M059J (cell line): ENCODE measurements around the gene ERN1. TPM values are rescaled to one million over a fixed set of nuclear protein-coding genes. Genes with fewer than 3 reads are reported as not detected.

Source experiments
- DNase-seq: peaks from one replicate; pipeline ENCODE4 v3.0.0-alpha.2; 2012; ENCODE audit warnings: low read depth
- total RNA-seq: library from RNA; depleted of rRNA; stranded (reverse); fragments of >200 nt; shearing (Covaris generic); gene quantifications from 2 replicates; pipeline ENCODE4 v1.2.3, GENCODE V29; 2014

ERN1 gene
- total RNA-seq, 1 experiment from 2014 or later = 1.5 TPM

GRCh38 chr17:64110379-64111152, 19.4 kb downstream of the ERN1 start:
- no peak for DNase-seq

GRCh38 chr17:64109400-64109799, 20.5 kb downstream of the ERN1 start:
- DNase-seq = no peak

DNA sequence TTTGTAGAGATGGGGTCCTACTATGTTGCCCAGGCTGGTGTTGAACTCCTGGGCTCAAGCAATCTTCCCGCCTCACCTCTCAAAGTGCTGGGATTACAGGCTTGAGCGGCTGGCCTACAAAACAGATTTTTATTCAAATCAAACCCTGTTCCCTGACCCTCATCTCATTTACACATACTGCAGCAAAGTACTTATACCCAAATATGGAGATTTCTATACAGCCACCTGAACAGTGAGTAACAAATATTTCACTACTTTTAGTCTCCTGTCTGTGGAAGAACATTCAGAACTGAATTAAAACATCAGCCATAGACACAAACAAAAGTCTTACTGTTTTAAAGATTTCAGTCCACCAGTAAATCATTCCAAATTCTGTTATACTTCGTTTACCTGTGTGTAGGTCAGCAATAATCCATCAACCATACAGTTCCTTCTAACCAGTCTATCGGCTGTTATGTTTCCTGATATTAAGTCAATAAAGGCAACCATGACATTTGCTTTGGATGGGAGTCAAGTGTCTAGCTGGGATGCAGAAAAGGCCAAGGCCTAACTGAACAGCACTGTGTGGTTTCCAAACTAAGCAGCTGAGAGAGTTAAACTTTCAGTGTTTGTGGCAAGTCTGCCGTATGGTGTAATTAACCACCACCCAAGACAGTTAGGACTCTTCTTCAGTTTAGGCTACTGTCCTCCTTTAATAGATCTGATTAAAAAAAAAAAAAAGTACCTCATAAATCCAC, 22.3 kb downstream of the ERN1 start:
- no peak for DNase-seq

DNA sequence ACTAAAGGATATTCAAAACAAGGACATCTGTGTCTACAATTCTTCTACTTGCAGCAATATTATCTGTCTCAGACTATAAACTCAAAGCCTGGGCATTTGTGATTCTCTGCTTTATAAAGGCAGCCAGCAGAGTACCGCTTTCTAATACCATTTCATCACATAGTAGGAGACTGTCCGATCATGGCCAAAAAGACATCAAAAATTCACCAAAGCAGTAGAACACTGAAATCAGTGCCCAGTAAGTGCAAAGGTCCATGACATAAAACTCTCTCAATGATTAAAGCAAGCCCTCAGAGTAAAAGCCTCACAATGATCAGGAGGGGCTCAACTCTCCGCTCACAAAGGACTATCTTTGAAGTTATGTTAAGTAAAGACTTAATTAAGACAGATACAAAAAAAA, 23.0 kb downstream of the ERN1 start:
- DNase-seq = no peak

- DNase-seq = peak; percentile 81
Observed at GRCh38 chr17:64103391-64104364, 26.3 kb downstream of the ERN1 start.

- no peak for DNase-seq
Observed at GRCh38 chr17:64102627-64103390, 27.1 kb downstream of the ERN1 start.

DNA sequence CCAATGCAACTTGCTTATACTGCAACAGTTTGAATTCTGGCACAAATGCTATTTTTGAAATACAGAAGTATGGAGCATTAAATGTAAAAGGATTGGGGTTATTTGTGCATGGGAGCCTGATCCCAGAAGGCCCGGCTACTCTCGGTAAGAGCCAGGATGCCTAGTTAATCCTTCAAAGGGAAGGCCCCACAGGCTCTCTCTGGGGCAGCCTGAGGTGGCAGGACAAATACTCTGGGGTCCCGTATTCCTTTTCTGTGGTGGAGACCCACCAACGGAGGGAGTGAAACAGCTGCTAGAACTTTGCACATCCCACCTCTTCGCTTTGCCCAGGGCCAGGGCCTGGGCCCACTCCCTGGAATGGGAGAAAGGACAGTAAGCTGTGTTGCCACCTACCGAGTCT, 30.4 kb downstream of the ERN1 start:
- DNase-seq = no peak

DNA sequence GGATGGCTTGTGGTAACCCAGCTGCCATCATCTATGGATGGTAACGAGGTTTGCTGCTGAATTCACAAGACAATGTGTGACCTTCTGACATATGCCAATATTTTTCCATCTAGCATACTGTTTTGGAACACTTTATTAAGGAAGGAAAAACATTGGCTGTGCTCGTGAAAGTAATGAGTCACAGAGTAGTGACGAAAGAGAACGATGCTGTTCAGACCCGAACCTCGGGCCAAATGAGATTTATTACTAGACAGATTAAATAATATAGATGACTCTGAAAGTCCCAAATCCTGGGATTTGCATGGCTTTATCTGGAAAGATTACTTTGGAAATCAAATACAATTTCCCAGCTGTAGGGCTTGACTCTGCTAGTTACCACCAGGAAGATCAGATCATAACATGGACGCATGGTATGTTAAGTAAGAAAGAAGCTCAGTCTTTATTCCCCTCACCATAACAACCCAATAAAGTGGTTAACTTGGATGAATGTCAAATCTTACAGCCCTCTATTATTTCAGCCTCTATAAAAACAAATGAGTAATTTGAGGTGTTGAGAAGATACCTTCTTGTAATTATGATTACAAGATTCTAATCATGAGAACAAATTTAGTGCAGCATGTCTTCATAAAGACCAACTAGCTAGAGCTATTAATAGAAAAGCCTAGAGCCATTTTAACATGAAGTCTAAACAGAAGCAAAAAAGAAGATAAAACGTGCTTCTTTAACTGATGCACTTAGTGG, 32.6 kb downstream of the ERN1 start:
- peak; percentile 64 for DNase-seq

GRCh38 chr17:64096037-64096436, 33.9 kb downstream of the ERN1 start:
- DNase-seq = no peak

- no peak for DNase-seq
Observed at GRCh38 chr17:64095144-64095882, 34.6 kb downstream of the ERN1 start.

DNA sequence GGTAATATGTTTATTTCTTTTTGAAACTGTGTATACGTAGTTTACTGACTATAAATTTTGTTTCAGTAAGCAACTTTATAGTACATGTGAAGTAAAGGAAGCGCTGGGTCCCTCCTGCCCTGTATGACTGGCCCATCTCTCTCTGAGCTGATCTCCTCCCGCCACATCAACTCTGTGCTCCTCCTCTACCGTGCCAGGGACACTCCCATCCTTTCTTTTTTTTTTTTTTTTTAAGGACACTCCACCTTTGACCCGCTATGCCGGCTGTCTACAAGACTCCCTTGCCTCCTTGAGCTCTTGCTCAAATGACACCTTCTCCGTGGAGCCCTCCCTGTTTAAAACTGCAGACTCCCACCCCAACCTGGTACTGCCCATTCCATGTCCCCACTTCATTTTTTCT, 35.5 kb downstream of the ERN1 start:
- no peak for DNase-seq

- no peak for DNase-seq
Observed at GRCh38 chr17:64092952-64093451, 36.9 kb downstream of the ERN1 start.

GRCh38 chr17:64092113-64092512, 37.8 kb downstream of the ERN1 start:
- DNase-seq = no peak

GRCh38 chr17:64091571-64091970, 38.4 kb downstream of the ERN1 start:
- no peak for DNase-seq

DNA sequence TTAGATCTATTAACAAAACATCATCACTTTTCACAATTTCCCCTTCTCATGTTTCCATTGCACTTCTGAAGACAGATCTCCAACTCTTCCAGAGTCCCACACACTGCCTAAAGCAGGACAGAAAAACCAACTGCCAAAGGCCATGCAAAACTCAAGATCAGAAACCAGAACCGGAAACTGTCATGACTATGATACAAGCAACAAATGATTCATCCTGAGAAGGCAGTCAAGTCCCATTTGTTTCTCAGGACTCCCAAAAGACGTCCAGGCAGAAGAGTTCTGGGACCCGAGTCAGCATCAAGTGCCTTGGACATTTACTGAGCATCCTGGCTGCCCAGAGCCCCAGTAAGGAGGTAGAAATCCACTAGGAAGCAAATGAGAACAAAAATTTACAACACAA, 38.8 kb downstream of the ERN1 start:
- DNase-seq = peak; percentile 12

- no peak for DNase-seq
Observed at GRCh38 chr17:64090144-64090543, 39.8 kb downstream of the ERN1 start.

DNA sequence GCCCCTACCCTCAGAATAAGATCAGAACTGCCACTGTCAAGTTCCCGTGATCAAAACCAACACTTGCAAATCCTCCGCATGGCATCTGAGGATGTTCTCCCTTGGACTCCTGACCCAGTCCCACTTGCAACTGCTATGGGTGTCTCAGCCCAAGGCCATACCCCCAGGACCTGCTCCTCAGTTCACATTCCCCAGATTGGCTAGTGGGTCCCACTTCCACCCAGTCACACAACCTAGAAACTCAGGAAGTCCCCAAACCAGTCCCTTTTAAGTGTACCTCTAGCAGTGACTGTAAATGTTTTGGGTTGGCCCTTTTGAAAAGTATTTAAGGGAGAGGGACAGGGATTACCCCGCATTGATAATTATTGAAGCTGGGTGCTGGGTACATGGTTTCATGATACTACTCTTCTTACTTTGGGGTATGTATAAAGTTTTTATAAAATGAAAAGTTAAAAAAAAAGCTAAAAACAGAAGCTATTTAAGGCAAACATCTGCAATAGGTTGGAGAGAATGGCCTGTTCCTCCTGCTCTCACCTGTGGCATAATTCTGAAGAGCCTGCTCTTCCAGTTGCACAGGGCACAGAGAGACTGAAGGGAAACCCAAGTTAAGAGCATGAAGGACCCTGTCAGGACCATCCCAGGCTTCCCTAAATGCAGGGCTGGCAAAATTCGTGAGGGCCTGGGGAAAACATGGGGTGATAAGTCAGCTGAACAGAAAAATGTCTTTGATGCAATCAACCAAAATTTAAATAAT, 42.5 kb downstream of the ERN1 start:
- no peak for DNase-seq

DNA sequence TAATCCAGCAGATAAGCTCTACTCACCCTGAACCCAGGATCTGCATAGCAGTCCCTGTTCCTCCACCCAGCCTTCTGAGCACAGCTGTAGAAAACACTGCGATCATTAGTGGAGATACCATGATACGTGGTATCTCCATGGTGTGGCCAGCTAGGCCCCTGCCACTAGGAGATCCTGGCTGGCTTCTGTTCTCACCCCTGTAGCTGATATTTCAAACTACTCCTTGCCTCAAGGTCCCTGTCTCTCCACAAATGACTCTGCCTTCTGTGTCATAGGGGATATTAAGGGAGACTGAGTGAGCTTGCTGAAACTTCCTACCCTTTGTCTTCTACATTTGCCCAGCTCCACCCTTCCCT, 44.3 kb downstream of the ERN1 start:
- no peak for DNase-seq
